ENCODE results near the gene MRPL9.

The MRPL9 gene

DNA sequence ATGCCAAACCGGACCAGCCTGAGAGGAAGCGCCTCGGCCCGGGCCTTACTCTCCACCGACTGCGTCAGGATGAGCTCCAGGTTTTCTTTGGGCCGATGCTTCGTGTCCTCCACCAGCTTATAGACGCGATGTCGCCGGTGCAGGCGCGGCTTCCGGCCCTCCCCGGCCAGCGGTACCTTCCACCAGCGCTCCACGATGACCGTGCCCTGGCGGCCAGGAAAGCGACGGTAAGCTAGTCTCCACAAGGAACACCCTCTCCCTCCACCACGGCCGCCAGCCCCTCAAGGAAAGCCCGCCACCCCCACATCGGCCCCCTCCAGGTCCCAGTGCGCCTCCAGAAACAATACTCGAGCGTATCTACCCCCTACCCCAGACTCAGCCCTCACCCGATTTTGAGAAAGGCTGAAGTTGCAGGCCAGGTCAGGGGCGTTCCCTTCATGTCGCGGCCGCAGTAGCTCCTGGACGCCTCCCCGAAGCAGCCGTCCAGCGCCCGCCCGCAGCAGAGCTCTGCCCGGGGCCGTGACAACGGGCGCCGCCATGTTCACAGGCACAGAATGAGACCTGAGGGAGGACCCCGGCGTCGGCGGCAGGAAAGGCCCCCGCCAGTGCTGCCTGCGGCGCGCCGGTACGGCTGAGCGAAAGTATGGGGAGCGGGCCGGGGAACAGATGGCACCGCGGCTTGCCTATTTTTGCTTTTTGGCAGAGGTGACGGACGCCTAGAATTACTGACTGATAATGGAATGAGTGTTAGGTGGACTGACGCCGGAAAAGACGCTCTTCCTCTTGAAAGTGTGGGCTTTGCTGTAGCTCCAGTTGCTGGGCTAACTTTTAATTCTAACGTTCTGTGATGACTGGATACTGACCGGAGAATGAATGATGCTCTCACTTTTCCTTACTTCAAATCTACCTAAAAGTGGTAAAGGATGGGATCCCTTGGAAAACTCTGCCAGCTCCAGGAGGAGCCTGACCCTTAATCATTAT, at the start of gene MRPL9:
TSS of gene MRPL9 (minus strand) at position 556 of the 981 bp plus-strand sequence. CDS start at position 539, 17 bp downstream.
- peak; percentile 93 for DNase-seq (ENCODE audit: low read depth, low spot score)

- DNase-seq (ENCODE audit: low read depth, low spot score): no peak
Observed at GRCh38 chr1:151811181-151811580, 47.9 kb upstream of the MRPL9 start.

DNA sequence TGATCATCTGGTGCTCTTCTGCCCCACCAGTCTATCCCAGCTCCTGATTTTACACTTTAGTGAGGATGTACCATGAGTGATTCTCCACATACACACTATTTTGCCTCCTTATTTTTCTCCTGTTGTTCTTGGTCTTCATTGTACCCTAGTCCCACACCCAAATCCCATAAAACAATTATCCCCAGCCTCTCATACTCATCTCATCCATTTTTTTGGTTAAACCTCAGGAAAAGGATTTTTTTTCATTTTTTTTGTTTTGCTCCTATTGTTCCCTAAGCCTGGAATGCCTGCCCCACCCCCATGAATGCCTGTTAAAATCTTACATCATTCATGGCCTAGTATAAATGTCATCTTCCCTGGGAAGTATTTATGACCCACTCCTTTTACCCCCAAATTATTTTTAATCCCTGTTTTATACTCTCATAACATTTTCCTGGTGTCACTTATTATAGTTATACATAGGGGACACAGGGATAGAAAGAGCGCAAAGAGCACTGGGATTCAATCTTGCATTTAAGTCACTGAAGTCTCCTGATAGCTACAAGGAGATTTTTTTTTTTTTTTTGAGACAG, 46.8 kb upstream of the MRPL9 start:
- DNase-seq (ENCODE audit: low read depth, low spot score): no peak

- DNase-seq (ENCODE audit: low read depth, low spot score): no peak
Observed at GRCh38 chr1:151809290-151809984, 46.1 kb upstream of the MRPL9 start.

GRCh38 chr1:151807766-151808165, 44.5 kb upstream of the MRPL9 start:
- DNase-seq (ENCODE audit: low read depth, low spot score): no peak

- no peak for DNase-seq (ENCODE audit: low read depth, low spot score)
Observed at GRCh38 chr1:151807131-151807530, 43.8 kb upstream of the MRPL9 start.

DNA sequence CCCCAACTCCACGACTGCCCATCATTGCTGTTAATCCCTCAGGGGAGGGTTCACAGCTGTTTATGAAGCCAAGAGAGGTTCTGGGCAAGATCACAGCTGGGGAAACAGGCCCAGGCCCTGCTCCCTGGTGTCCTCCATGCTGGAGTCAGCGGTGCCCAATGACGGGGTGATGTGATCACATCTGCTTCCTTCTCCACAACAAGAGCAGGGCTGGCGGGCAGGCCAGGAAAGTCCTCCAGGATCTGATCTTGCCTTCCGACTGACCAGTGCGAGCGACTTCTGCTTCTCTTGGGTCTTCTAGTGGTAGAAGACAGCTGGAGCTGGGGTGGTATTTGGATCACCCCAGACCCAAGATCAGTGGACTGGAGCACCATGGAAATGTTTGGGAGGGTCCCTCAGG, 42.9 kb upstream of the MRPL9 start:
- DNase-seq (ENCODE audit: low read depth, low spot score): no peak

- no peak for DNase-seq (ENCODE audit: low read depth, low spot score)
Observed at GRCh38 chr1:151805066-151805820, 41.9 kb upstream of the MRPL9 start, which contains the start of gene LINGO4. Gene LINGO4 (minus strand): TSS chr1:151805419. CDS start chr1:151802704, 2,715 bp downstream.

DNA sequence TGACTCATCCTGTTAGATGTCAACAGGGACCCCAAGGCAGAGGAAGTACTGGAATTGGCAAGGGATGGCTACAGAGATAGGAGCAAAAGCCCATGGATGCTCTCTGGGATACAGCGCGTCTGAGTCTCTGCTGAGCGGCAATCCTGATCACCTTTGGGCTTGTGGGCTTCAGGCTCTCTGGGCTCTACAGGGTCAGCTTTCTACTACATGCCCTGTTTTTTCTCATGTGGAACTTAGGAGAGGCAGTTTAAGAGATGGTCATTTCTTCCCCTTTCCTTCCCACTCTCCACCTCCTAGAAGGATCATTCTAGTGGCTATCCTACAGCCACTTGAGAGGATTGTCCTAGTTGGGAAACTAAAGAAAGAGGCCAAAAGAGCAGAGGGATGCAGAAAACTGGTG, 40.6 kb upstream of the MRPL9 start:
- no peak for DNase-seq (ENCODE audit: low read depth, low spot score)

- DNase-seq (ENCODE audit: low read depth, low spot score): no peak
Observed at GRCh38 chr1:151803164-151803563, 39.9 kb upstream of the MRPL9 start.

- no peak for DNase-seq (ENCODE audit: low read depth, low spot score)
Observed at GRCh38 chr1:151802372-151802771, 39.1 kb upstream of the MRPL9 start.

DNA sequence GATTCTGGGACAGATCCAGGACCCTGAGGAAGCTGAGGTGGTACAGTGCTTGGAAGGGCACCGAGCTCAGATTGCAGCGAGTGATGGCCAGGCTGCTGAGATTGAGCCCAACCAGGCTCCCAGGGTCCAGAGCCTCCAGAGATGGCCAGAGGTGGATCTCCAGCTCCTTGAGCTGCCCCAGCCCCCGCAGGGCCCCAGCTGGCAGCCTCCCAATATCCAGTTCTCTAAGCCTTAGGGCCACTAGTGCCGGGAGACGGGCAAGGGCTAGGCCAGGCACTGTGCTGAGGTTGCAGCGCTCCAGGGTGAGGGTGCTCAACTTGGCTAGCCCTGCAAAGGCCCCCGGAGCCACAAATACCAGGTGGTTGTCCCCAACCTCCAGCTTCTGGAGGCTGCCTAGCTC, 38.5 kb upstream of the MRPL9 start:
- DNase-seq (ENCODE audit: low read depth, low spot score): no peak

GRCh38 chr1:151801310-151801820, 38.1 kb upstream of the MRPL9 start:
- DNase-seq (ENCODE audit: low read depth, low spot score): no peak

- DNase-seq (ENCODE audit: low read depth, low spot score): no peak
Observed at GRCh38 chr1:151800830-151801229, 37.5 kb upstream of the MRPL9 start.

DNA sequence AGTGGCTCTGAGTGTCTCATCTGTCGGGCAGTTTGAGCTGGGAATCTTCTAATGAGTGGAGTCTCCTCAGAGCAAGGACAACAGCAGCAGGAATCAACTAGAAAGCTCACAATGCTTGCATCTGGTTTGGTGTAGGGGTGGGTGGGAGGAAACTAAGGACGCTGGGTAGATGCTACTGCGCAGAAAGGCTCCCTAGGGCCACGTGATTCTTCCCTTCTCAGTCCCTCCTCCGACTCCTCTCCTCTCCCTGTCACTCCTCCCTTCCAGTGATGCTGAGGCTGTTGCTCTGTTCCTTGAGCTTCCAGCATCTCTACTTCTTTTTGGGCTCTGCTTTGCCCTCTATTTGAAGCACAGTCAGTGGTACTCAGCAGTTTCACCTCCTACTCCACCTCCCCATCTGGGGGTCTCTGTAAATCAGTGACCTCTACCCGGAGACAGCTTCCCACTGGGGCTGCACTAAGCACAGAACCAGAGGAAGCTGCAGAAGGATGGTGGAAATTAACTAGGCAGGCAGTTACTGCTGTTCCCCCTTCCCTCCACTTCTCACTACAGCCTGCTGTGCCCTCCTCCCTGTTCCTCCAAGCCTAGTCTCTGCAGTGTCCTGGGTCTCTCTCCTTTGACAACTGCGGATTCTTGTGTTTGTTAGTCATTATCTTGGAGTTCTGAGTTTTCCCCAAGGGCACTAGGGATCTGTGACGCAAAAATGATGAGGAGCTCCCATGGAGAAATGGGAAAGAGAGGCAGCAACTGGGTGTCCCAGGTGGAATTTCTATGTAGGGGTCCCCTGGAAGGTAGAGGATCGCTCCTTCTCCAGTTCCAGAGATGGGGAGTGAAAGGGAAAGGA, 36.1 kb upstream of the MRPL9 start:
- DNase-seq (ENCODE audit: low read depth, low spot score): no peak

DNA sequence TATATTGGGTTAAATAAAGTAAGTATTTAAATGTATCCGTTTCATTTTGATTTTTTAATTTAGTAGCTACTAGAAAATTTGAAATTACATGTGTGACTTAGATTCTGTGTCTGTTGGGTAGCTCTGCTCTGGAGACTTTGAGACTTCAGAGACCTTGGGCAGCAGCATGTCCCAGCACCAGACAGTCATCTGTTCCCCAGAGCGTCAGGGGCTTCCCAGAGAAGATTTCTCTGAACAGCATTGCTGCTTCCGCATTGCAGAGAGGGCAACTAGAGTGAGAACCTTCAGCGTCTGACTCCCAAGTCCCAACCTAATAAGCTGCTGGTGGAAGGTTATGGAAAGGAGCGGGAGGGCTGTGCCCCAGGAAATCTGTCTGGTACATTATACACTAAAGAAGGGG, 35.3 kb upstream of the MRPL9 start:
- DNase-seq (ENCODE audit: low read depth, low spot score): no peak

GRCh38 chr1:151790940-151791651, 27.8 kb upstream of the MRPL9 start:
- peak; percentile 44 for DNase-seq (ENCODE audit: low read depth, low spot score)

DNA sequence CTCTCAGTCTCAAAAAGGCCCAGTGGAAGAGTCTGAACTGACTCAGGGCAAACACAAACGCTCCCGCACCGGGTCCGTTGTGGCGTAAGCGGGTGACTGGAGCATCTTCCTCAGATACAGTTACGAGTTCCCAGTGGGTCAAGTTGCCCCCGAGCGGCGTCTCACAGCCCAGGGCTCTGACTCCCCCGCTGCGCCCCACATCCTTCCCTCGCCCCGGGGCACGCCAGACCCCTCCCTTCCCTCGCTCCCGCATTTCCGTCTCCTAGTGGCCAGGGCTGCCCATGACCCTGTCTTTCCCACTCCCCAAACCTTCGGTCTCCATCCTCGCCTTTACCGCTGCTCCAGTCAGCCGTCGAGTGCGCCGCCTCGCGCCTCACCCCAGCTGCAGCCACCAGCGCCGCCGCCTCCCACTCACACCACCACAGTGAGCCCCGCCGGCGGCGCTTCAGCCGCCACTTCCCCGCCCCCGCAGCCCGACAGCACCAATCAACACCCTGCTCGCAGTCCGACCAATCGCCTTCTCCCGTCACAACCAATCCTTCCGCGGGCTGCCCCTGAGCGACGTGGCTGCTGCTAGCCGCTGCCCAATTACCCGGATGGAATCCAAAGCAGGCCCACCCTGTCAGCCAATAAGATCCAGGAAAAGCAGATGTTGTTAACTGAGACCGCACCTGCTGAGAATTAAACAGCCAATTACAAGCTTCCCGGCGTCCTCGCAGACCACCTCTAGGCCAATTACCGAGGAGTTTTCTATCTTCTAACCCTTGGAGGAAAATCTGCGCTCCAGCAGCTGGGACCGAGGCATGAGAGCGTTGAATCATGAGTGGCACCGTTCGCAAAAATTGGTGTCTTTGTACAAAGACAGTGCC, 27.0 kb upstream of the MRPL9 start, which contains the start of gene TDRKH:
TSS of gene TDRKH (minus strand) at position 430 of the 869 bp plus-strand sequence. CDS start 7,478 bp downstream, outside the sequence.
- DNase-seq (ENCODE audit: low read depth, low spot score): peak; percentile 100

- no peak for DNase-seq (ENCODE audit: low read depth, low spot score)
Observed at GRCh38 chr1:151787689-151788088, 24.4 kb upstream of the MRPL9 start.
